Stimulated activated CD4-positive, alpha-beta T cell treated with anti-CD3 and anti-CD28 coated beads, Interleukin-4, amount 100 ng/mL, for 4 hours (primary cell): Measurements from ENCODE around the gene KCNS3.
"Not testable (repeated sequence)": the region's sequence is repeated elsewhere in the genome, so short reads cannot be mapped to it uniquely, and the experiment has no call there.

Source experiments
- DNase-seq, 2 experiments: peaks; one replicate each; pipeline ENCODE4 v3.0.0-alpha.2; 2020

The KCNS3 gene

GRCh38 chr2:17950006-17950405, 71.5 kb downstream of the KCNS3 start:
- no peak for DNase-seq

DNA sequence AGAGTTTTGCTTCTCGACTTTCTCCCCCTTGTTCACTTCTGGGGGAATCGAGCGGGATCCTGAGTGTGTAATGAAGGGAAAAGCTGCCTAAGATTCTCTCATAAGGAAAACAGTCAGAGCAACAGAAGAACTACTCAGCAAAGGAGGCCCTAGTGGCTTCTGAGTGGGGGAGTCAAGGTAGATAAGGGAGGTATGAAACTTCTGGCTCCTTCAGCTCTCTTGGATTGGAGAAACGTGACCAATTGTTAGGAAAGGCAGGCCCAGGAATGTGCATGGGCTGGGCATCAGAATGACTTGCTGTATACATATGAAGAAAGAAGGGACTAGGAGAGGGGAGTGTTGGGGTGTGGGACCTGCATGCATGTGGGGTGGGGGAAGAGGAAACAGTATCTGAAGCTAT, 73.1 kb downstream of the KCNS3 start:
- DNase-seq: no peak

GRCh38 chr2:17958466-17959092, 80.1 kb downstream of the KCNS3 start:
- DNase-seq: no peak

DNA sequence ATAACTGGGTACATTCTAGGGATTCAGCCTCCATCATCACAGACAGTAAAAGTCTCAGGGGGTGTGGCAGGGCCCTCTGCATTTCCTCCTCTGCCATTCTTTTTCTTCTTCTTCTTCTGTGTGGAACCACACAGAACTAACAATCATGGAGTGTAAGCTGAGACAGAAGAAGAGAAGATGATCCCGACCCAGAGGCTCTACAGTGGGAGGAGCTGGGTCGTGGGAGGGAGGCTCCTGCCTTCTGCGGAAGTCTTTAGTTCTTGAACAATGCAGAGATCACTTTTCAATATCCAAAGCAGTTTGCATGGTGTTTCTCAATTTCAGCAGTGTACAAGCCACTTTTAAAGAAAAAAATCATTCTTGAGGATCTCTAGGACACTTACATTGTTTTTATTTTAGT, 80.9 kb downstream of the KCNS3 start:
- no peak for DNase-seq

GRCh38 chr2:17959833-17960232, 81.4 kb downstream of the KCNS3 start:
- DNase-seq: no peak

DNA sequence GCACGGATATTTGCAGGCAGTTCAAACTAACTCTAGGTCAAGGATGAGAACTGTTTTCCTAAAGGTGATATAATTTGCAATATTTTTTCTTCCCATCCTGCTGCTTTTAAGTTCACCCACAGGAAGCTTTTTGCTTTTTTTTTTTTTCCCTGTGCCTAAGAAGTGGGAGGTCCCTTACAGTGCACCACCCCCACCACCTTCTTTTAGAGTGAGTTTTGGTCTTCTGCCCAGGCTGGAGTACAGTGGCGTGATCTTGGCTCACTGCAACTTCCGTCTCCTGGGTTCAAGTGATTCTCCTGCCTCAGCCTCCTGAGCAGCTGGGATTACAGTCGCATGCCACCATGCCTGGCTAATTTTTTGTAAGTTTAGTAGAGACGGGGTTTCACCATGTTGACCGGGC, 82.5 kb downstream of the KCNS3 start:
- DNase-seq: no peak

- no peak for DNase-seq
These were observed 83.3 kb downstream of the KCNS3 start for GRCh38 chr2:17961789-17962188.

- DNase-seq: no peak
These were observed 84.4 kb downstream of the KCNS3 start for GRCh38 chr2:17962876-17963275.

DNA sequence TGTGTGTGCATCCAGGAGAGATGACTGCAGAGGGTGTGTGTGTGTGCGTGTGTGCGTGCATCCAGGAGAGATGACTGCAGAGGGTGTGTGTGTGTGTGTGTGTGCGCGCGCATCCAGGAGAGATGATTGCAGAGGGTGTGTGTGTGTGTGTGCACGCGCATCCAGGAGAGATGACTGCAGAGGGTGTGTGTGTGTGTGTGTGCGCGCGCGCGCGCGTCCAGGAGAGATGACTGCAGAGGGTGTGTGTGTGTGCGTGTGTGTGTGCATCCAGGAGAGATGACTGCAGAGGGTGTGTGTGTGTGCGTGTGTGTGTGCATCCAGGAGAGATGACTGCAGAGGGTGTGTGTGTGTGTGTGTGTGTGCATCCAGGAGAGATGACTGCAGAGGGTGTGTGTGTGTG, 85.1 kb downstream of the KCNS3 start:
- not testable (repeated sequence) for DNase-seq

- DNase-seq: no peak
These were observed 86.7 kb downstream of the KCNS3 start for GRCh38 chr2:17965196-17965595.

DNA sequence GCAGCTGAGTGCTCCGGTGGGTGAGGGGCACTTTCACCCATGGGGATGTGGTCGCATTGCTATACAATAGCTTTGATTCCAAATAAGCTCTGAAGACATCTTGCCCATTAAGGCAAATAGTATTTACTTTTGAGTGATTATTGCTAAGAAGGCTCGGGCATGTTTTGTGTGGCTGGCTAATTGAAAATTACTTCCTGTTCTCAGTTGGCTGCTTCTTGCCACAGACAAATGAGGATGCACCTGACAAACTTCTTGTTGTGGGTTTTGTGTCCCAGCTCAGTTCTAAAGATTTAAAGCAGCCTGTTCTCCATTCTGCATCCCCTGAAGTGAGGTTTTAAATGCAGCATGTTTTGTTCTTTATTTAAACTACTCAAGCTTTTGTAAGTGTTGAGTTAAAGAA, 88.3 kb downstream of the KCNS3 start:
- no peak for DNase-seq

GRCh38 chr2:17969661-17970060, 91.2 kb downstream of the KCNS3 start:
- no peak for DNase-seq

- DNase-seq: no peak
These were observed 93.2 kb downstream of the KCNS3 start for GRCh38 chr2:17971531-17972125.

DNA sequence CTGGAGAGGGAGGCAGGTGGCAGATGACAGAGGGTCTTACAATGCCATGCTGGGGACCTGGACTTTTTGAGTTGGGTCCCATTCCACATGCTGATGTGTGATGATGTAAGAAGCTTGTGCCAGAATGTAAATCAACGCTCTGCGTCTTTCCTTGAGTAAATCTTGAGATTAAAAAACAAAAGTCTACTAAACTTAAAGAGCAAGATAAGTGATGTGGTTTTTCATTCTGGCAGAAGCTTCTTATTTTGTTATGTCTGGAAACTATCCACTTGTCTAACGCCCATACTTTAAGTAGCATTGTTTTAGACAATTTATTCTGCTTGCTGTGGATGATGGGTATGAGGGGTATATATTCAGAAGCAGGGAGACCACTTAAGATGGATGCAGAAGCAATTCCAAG, 94.5 kb downstream of the KCNS3 start:
- DNase-seq: no peak

DNA sequence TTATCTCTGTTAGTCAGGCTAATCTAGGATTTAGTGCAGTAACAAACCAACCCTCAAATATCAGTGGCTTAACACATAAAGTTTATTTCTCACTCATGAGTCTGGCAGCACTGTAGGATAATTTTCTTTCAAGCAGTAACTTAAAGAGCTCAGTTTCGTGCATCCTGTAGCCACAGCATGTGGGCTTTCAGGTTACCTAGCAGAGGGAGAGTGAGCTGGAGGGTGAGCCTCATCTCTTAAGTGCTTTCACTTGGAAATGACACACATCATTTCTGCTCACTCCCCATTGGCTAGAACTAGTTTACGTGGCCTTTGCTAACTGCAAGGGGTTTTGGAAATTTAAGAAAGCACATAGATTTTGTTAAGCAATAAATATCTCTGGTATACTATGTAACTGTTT, 96.9 kb downstream of the KCNS3 start:
- no peak for DNase-seq

GRCh38 chr2:17976871-17977746, 98.6 kb downstream of the KCNS3 start:
- DNase-seq: no peak

DNA sequence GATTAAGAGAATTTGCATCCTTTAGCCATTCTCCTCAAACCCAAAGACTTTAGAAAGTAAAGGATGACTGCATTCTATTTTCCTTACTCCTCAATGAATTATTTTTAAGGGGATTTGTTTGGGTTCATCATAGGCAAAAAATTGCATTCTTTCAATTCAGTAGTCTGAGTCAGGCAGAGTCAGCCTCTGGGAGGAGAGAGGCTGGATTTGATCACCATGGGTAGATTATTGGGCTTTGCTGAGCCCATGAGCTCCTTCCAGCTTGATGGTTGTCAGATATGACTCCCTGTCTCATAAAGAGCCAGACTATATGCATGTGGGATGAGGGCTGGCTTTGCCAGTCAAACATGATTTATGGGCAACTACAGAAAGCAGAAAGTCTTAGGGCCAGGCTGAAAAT, 101.2 kb downstream of the KCNS3 start:
- no peak for DNase-seq

- DNase-seq: no peak
These were observed 103.5 kb downstream of the KCNS3 start for GRCh38 chr2:17981936-17982335.
